GM21423 (cell line): ENCODE data around the gene FAM174C.

Source experiments
- ATAC-seq: cut with Tn5 transposase; IDR thresholded peaks from one replicate; pipeline ENCODE4 v1.9.1; 2021; ENCODE audit warnings: mild to moderate bottlenecking, moderate library complexity; ENCODE audit not compliant: unreplicated experiment

The FAM174C gene

DNA sequence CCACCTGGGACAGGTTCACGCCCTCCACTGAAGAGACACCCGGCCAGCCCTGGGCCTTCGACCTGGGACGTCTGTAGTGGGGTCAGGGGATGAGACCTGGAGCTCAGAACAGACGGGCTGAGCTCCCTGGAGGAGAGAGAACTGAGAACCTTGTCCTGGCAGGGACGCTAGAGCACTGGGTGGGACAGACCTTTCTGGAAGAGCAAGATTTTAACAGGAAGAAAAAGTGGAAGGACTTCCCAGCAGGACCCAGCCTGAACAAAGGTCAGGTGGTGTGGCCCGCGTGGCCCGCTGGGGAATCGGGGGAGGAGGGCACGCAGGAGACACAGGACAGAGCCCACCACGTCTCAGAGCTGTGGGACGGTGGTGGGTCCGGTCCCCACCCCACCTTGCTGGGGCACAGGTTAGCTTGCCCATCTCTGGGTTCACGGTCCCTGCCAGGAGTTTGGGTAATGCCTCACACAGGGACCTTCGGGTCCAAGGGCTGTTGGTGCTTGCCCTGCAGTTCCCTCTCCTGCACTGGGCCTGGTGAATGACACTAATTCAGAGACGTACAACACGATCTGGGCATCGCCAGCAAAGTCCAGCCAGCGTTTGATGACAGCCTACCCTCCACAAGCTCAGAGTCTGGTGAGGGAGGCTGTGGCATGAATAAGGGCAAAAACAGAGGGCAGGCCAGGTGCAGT is 9.1 kb downstream of the FAM174C start:
- ATAC-seq = no peak

DNA sequence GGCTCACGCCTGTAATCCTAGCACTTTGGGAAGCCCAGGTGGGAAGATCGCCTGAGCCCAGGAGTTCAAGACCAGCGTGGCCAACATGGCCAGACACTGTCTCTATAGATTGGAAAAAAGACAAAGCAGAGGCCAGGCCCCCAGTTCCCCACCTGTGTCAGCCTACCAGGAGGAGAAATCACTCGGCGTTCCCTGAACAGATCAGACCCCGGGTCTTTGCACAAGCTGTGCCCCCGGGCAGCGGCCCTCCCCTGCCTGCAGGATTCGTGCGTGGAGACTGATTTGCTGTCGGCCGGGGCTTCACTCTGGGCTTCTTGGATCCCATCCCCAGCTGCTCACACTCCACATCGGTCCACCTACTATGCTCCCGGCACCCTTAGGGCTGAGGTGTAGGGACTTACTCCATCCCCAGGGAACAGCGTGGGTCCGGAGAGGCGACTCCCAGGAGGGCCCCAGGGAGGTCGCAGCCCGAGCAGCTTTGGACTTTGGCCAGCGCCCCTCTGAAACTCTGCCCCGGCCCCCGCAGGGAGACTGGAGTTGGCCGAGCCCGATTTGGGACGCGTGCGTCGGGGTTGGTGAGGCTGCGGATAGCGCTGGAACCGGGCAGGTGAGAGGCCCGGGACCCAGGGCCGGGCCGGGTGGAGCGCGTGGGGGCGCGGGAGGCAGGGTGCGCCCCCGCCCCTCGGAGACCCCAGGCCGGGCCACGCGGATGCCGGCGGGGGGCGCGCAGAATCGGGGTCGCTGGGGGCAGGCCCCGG is 9.8 kb downstream of the FAM174C start:
- no peak for ATAC-seq

DNA sequence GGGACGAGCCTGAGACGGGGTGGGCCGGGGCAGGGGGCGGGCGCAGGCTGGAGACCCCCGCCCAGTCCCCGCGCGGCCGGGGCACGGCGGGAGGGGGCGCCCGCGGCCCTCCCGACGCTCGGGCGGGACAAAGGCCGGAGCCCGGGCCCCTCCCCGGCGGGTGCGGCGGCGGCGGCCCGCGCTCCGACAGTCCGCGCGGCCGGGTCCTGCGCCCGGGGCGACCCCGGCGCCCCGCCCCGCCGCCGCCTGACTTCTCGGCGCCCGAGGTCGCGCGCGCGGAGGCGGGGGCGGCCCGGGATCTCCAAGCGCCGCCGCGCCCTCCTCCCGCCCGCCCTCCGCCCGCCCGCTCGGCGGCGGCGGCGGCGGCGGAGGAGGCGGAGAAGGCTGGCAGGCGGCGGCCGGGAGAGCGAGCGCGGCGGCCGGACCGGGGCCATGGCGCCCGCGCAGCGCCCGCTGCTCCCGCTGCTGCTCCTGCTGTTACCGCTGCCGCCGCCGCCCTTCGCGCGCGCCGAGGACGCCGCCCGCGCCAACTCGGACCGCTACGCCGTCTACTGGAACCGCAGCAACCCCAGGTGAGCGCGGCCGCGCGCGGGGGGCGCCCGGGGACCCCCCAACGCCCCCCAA is 10.5 kb downstream of the FAM174C start, which contains the start of gene EFNA2:
Gene EFNA2 (plus strand): TSS at position 137 of the 624 bp plus-strand sequence. CDS start 296 bp downstream, at position 433.
- no peak for ATAC-seq

DNA sequence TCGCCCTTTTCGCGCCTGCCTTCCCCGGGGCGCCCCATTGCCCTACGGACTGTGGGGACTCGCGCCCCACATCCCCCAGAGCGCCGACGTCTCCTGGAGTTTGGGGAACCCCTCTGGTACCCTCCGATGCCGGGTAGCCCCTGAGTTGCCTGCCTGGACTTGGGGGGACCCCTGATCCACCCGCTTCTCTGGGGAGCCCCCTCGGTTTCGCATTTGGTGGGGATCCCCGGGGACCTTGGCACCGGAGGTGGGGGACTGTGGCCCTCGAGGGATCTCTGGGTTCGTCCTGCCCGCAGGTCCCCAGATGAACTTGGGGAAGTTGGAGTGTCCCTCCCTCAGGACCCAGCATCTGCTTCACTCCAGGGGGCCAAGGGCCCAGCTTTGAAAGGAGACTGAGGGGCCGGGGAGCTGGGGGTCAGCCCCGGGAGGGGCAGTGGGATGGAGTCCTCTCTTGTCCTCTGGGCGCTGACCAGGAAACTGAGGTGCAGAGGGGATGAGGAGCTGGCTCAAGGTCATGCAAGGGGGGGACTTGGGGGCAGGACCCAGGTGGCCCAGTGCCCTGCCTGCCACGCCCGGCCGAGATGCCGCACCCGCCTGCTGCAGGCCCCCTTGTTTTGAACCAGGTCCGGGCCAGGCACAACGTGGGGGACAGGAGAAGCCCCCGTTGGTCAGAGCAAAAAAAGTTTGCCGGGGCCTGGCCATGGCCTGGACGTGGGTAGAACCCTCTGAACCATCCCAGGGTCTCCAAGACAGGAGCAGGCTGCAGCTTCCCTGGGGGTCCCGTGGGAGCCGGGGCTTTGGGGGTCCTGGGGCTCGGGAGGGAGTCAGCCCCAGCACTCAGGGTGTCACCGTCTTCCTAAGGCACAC is 11.4 kb downstream of the FAM174C start:
- ATAC-seq = no peak

GRCh38 chr19:1287354-1288225 is 12.3 kb downstream of the FAM174C start:
- ATAC-seq = no peak

DNA sequence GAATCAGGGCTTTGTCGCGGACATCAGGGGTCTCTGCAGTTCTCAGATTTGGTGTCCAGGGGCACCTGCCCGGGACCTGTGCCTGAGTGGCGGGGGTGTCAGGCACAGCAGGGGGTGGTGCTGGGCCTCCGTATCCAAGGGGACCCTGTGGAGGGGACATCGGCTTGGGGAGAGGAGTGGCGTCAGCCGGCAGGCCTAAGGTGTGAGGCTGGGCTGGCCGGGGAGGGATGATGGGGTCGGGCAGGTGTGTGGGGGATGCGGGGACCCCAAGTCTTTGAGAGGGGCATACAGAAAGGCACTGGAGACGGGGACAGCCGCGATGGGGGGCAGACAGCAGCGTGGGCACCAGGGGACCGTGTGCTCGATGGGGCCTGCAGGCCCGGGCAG is 12.9 kb downstream of the FAM174C start:
- ATAC-seq = no peak

GRCh38 chr19:1288833-1289685 is 13.7 kb downstream of the FAM174C start:
- no peak for ATAC-seq

GRCh38 chr19:1289686-1290025 is 14.3 kb downstream of the FAM174C start:
- no peak for ATAC-seq

DNA sequence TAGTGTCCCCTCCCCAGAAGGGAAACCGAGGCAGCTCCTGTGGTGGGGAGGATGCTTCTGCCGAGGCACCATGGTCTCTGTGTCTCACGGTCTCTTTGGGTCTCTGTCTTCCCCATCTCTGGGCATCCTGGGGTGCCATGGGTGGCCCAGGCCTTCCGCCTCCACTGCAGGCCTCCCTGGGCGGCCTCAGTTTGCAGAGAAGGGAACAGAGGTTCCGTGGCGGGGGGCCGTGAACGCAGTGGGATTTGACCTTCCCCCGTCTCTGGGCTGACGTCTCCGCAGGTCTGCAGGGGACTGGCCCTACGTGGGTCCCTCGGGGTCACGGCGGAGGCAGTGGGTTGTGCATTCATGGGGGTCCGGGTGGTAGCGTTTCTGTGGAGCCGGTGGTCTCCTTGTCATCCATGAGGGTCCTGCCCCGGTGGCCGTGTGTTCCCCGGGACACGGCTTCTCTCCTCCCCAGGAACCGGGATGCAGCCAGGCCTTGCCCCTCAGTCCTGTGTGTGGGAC is 14.9 kb downstream of the FAM174C start:
- ATAC-seq = no peak

- no peak for ATAC-seq
Measured at GRCh38 chr19:1290703-1291651, 15.6 kb downstream of the FAM174C start.

DNA sequence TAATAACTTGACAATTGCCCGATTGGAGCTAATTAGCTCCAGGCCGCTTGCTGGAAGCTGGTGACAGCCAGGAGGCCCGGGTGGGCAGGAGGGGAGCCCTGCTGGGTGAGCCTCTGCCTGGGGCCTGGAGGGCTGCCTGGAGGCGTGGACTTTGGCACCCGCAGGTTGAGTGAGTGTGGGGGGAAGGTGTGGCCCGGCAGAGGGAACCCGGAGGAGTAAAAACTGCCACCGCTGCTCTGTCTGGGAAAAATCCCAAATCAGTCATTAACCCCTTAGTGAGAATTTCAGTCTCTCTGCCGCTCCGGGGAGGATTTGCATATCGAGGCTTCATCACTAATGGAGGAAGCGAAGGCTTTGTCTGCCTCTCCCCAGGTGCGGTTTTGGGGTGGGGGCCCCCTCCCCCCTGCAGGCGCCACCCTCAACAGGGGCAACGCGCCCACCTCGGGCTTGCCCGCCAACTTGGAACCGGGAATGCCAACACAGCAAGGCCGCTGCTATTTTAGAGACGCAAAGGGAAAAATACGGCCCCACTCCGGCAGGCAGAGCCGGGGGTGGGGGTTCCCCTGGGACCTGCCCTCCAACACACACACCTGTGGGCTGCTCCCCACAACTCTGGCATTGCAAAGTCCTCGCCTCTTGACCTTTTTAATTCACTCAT is 16.6 kb downstream of the FAM174C start:
- no peak for ATAC-seq

DNA sequence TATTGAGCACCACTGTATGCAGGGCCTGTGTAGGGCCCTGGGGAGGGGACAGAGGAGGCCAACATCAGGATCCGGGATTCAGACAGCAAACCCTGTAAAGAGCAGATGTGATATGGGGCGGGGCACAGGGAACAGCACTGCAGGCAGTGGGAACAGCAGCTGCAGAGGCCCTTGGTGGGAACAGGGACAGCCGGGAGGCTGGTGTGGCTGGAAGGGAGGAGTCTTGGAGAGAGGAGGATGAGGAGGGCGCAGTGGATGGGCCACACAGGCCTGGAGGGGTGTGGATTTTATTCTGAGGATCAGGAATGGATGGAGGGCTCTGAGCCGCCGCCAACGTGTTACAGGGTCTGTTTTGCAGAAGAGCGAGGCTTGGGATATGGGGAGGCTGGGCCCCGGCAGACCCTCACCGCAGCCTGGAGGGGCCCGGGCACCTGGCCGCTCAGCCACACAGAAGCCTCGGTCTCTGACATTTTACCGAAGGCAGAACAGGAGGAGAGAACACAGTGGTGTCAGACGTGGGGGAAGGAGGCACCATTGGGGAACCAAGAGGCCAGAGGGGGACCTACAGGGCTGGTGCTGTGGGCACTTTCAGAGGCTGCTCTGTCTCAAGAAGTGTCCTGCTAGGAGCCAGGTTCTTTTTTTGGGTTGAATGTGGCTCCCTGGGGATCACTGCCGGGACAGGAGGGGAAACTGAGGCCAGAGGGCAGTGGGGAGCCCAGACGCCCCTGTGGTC is 17.3 kb downstream of the FAM174C start:
- no peak for ATAC-seq

- no peak for ATAC-seq
Measured at GRCh38 chr19:1293782-1294604, 18.7 kb downstream of the FAM174C start.

DNA sequence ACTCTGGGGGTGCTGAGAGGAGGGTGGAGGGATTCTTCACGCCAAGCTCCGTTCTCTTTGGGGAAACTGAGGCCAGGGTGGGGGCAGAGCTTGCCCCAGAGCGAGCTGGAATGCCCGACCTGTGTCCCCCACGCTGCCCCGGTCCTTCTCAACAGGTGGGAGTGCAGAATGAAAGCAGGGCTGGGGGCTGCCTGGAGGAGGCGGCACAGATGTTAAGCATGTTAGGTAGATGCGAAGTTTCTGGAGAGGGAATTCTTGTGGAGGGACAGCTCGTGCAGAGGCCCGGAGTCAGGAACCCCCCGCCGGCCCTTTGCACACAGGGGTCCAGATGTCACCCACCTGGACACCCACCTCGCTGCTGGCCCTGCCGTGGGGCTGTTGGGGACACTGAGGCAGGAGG is 19.4 kb downstream of the FAM174C start:
- no peak for ATAC-seq

- no peak for ATAC-seq
Measured at GRCh38 chr19:1295169-1296012, 20.1 kb downstream of the FAM174C start.
